Measurements from ENCODE around the gene FECH.

The FECH gene

DNA sequence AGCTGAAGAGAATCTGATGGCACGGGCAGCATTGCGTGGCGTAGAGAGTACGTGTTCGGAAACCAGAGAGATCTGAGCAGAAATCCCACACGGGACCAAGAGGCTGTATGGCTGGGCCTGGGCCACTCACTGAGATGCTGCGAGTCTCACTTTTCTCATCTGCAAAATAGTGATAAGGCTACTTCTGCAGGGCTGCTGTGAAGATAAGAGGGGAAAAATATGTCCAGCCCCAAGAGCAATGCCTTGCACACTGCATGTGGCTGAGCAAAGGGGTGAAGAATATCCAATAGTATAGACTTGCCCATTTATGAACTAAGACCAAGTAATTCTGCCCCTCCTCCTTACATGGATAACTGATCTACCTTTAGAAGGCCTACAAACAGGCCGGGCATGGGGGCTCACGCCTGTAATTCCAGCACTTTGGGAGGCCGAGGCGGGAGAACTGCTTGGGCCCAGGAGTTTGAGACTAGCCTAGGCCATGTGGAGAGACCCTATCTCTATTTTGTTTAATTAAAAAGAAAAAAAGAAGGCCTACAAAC lies 3.1 kb downstream of the FECH start:
- H3K4me3 ChIP-seq (replicated peaks; ENCODE audit: low read depth, low read length) = no peak overlapping the region
- DNase-seq (ENCODE audit: extremely low read depth, low read depth) = no peak
- no peak for TF ChIP-seq CTCF (IDR thresholded peaks at IDR 0.05; ENCODE audit: low read depth, low read length, missing control alignments)

DNA sequence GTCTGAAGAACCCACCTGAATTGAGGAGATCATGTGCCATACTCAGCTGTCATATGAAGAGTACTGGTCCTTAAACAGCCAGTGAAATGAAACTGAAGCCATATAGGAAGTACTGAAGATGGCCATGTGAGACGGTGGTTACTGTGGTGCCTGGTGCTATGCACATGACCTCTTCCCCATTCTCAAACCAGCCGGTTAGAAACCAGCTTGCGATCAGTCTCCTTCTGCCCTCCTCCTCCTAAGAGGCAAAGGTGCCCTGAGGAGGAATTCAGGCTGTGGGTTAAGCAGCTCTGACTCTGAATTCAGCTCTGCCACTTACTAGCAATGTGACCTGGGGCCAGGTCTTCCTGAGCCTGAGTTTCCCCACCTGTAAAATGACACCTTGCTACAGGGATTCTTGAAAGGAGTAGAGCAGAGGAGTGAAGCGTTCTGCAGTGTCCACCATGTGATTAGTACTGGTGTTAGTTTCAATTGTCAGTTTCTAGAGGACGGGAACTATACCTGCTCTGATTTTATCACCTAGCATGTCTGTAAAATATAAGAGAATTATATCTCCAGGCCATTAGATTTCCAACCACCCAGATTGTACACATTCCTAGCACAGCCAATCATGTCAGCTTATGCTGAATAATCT lies 5.1 kb downstream of the FECH start:
- H3K4me3 ChIP-seq (replicated peaks; ENCODE audit: low read depth, low read length) = no peak overlapping the region
- no peak for DNase-seq (ENCODE audit: extremely low read depth, low read depth)
- no peak for TF ChIP-seq CTCF (IDR thresholded peaks at IDR 0.05; ENCODE audit: low read depth, low read length, missing control alignments)

GRCh38 chr18:57579934-57580333 lies 6.6 kb downstream of the FECH start:
- TF ChIP-seq CTCF (IDR thresholded peaks at IDR 0.05; ENCODE audit: low read depth, low read length, missing control alignments) = no peak
- no peak for DNase-seq (ENCODE audit: extremely low read depth, low read depth)
- H3K4me3 ChIP-seq (replicated peaks; ENCODE audit: low read depth, low read length) = no peak overlapping the region

DNA sequence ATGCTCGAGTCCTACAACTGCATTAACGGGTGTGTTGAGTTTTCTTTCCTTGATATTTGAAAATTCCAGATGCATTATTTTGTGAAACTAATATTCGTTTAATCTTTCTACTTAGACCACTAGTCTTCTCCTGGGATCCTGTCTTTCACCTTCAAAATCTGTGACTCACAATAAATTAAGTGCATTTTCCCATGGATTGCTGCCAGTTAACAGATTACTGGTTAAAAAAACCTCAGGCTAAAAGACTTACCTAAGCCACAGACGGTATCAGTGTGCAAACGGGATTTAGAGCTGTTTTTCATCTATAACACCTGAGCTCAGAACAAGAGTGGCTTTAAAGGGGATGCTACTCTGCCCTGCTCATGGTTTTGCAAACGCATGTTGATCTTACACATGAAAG lies 10.2 kb downstream of the FECH start:
- TF ChIP-seq CTCF (IDR thresholded peaks at IDR 0.05; ENCODE audit: low read depth, low read length, missing control alignments) = no peak
- no peak for DNase-seq (ENCODE audit: extremely low read depth, low read depth)
- H3K4me3 ChIP-seq (replicated peaks; ENCODE audit: low read depth, low read length) = no peak overlapping the region

DNA sequence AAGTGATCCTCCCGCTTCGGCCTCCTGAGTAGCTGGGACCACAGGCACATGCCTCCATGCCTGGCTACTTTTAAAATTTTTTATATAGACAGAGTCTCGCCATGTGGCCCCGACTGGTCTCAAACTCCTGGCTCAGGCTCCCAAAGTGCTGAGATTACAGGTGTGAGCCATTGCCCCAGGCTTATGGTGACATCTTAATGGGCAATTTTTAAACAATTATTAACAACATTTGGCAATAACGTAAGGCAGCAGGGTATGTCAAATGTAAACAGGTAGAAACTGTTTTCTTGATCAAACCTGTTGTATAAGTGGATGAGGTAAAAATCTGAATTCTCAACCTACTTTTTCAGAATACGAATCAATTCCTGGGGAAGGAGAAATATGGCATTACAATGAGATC lies 11.0 kb downstream of the FECH start:
- TF ChIP-seq CTCF (IDR thresholded peaks at IDR 0.05; ENCODE audit: low read depth, low read length, missing control alignments) = no peak
- H3K4me3 ChIP-seq (replicated peaks; ENCODE audit: low read depth, low read length) = no peak overlapping the region
- DNase-seq (ENCODE audit: extremely low read depth, low read depth) = no peak

DNA sequence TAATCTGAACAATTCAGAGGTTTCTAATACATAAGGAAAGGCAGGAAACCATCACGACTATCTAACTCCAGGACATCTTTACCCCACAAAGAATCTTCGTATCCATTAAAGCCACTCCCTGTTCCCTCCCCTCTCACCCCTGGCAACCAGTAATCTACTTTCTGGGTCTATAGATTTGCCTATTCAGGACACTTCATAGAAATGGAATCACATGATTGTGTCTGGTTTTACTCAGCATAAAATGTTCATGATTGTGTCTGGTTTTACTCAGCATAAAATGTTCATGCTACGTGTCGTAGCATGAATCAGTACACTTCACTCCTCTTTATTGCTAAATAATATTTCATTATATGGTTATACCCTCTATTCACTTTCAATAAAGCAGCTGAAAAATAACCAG lies 11.6 kb downstream of the FECH start:
- no peak overlapping the region for H3K4me3 ChIP-seq (replicated peaks; ENCODE audit: low read depth, low read length)
- no peak for DNase-seq (ENCODE audit: extremely low read depth, low read depth)
- no peak for TF ChIP-seq CTCF (IDR thresholded peaks at IDR 0.05; ENCODE audit: low read depth, low read length, missing control alignments)

DNA sequence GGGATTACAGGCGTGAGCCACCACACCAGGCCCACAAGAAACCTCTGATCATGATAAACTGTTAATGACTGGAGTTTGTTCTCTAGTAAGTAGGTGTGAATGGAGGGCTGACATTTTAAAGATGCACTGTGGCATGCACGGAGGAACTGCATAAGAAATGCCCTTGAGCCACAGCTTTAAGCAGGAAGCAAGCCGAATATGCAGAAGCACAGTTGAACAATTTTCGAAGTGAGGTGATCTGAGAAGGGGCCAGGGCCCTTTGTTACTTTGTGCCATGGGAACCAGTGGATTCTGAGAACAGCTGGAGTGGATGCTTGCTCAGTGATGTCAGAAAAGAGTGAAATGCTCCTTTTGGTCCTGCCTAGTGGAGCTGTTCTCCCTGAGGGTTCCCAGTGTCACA lies 16.3 kb downstream of the FECH start:
- TF ChIP-seq CTCF (IDR thresholded peaks at IDR 0.05; ENCODE audit: low read depth, low read length, missing control alignments) = no peak
- H3K4me3 ChIP-seq (replicated peaks; ENCODE audit: low read depth, low read length) = no peak overlapping the region
- DNase-seq (ENCODE audit: extremely low read depth, low read depth) = no peak

All from HFF-Myc (cell line).